ENCODE data around the gene SLC24A3.

The SLC24A3 gene

DNA sequence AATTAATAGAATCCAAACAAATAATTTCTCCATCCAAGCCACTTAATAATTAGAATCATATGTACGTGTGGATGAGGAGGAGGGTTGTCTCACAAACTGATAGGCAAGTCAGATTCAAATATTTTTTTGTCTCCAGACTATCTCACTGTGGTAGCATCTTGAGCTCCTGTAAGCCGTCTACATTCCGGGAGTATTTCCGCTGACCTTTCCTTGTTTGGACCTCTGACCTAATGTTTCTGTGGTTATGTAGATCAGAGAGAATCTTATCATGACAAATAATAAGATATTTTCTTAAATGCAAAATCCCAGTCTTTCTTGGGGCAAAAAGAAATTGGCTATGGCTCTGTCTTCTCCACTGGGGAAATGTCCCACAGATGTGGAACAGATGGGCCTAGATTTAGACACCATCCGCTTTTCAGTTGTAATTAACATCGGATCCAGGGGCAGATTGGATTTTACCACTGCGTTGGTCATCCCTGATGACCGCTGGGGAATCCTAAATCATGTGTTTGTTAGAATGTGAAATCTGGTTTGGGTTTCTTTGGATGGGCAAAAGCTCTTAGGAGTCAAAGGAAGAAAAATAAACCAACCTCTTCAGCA, 348.5 kb downstream of the SLC24A3 start:
- DNase-seq = no peak

DNA sequence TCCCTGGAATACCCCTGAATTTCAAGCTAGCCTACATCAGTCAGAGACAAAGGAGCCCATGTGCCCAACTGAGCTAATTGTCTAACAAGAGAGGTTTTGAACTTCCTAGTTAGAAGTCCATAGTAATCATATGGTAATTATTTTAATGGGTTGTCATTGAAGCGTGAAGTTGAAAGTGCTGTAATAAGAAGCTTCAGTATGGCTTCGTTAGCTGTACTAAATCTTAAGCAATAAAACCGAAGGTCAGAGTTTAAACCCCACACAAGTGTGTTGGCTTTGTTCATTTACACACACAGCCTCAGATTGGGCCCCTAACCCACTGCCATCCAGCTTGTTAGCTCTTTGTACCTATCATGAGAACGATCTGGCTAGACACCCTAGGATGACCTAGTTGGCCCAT, 350.0 kb downstream of the SLC24A3 start:
- DNase-seq = no peak

DNA sequence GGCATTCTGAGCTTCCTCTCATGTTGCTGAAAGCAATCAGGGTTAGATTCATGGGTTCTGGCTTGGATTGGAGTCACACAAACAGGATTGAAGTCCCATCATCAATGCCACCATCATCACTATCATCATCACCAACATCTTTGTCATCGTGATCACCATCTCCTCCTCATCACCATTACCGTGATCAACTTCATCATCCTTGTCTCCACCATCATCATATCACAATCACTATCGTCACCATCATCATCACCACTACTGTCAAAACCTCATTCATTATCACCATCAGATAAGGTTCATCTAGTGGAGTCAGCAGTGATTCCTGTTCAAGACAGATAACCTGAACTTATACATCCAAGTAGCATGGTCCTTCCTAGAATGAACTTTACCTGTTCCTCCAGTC, 351.8 kb downstream of the SLC24A3 start:
- no peak for DNase-seq

DNA sequence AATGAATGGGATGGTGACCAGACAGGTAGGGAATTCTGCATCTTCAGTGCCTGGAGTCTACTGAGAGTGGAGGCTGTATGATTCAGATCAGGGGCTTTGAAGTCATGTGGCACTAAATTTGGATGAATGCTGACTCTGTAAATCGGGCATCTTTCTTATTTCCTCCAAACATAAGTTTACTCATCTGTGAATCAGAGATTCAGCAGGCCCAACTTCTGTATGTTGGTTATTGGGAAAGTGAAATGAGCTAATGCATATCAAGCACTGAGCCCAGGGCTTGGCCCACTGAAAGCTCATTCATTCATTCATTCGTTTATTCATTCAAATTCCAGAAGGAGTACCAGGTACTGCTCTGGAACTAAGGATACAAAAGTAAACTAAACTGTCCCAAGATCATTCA, 353.3 kb downstream of the SLC24A3 start:
- no peak for DNase-seq

DNA sequence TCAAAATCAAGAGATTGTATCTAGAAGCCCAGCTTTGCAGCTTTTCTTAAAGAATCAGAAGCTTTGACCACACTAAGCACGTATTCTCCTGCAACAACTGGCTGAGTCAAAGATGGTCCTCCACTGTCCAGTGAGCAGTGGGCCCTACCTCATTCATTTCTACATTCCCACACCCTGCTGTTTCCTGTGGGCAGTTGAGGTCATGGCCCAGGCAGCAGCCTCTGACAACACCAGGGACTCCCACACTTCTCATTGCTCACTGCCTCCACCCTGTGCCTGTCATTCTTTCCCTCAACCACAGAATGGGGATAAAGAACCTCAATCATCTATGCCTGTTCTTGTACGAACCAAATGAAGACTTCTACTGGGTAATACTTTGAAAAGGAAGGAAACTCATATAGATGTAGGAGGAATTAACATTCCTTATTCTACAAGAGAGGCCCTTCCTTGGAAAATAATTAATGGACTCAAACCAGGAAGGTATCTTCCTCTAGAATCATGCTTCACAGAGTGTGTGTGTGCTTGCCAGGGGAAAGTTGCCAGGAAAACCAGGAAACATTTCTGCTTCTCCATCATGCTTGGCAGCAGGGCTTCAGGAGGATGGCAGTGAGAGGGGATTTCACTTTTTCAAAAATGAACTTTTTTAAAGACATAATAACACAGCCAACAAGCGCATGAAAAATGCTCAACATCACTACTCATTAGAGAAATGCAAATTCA, 353.9 kb downstream of the SLC24A3 start:
- DNase-seq = no peak

DNA sequence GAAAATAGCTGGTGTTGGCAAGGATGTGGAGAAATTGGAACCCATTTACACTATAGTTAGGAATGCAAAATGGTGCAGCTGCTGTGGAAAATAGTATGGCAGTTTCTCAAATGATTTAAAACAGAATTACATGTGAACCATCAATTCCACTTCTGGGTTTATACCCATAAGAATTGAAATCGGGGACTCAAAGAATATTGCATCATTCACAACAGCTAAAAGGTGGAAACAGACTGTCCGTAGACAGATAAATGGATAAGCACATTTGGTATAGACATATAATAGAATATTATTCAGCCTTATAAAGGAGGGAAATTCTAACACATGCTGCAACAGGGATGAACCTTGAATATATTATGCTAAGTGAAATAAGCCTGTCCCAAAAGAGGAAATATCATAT, 355.7 kb downstream of the SLC24A3 start:
- no peak for DNase-seq

DNA sequence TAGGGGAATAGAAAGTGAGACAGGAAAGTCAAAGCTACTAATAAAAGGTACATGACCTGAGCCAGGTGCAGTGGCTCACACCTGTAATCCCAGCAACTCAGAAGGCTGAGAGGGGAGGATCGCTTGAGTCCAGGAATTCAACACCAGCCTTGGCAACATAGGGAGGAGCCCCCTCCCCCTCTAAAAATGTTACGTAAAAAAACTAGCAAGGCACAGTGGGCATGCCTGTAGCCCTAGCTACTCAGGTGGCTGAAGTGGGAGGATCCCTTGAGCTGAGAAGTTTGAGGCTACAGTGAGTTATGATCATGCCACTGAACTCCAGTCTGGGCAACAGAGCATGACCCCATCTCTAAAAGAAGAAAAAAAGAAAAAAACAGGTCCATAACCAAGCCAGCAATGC, 359.6 kb downstream of the SLC24A3 start:
- DNase-seq = no peak

DNA sequence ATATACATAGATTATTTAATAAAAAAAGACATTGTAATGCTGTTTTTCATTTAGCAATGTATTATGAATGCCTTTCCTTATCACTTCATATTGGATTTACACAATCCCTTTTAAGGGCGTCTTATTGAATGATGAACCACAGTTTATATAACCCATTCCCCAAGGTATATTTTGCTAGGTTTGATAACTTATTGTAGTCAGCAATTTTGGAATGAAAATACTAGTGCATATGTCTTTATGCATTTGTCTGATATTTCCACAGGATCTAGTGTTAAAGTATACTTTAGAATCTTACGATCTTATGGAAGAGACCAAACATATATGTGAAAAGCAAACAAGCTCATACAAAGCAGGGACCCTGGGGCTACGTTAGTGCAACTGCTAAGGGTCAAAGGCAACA, 365.2 kb downstream of the SLC24A3 start:
- DNase-seq = no peak

DNA sequence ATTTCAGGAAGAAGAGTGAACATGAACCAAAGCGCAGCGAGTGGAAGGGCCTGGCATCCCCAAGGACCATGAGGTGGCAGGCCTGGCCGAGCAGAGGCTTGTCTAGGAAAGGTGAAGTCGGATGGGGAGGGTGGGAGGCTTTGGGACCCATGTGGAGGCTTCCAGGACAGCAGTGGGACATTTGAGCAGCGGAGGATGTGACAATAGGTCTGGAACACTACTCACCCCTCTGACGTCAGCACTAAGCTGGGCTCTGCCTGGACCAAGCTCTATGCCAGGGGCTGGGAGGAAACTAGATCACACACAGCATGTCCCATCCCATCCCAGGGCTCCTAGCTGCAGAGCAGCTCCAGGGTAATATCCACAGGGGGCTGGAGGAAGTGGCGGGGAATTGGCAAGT, 370.3 kb downstream of the SLC24A3 start:
- DNase-seq = no peak

DNA sequence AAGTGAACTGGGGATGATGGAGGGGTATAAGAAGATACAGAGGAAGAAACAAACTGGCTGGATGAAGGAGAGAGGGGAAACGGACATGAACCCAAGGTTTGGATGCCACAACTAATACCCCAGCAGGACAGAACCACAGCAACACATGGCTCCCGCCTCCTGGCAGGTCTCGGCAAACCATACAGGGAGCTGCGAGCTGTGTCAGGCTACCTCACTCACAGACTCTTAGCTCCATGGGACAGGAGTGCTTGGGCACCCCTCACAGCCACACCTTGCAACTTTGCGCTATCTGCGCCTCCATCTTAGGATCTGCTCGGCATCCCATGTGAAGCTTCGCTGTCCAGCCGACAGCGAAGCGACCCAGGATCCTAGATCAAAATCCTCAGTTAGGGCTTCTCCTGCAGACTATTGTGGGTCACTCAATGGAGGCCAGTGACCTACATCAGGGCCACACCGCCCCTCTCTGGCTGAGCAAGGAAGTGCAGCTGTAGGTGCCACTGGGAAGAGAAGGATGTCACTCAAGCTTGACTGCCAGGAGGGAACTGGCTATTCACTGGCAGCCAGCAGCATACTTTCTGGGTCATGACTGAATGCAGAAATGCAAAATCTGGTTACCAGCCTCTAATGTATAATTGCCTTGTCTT, 371.2 kb downstream of the SLC24A3 start:
- DNase-seq = no peak

DNA sequence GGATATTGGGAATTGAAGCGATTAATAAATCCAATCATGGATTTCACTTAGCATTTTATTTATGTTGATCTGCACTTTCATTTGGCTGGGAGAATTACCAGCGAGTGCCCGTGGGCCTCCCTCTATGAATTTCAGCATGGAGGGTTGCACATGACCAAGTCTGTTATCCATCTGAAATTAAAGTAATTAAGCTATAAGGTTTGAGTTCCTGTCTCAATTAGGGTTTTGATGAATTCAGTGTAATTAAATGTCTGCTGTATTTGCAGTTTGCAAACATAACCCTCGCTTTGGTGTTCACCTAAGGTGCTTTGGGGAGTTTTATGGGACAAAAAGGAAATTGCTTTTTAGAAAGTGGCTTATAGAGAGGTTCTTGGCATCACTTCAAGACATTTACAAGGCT, 375.8 kb downstream of the SLC24A3 start:
- DNase-seq = no peak

DNA sequence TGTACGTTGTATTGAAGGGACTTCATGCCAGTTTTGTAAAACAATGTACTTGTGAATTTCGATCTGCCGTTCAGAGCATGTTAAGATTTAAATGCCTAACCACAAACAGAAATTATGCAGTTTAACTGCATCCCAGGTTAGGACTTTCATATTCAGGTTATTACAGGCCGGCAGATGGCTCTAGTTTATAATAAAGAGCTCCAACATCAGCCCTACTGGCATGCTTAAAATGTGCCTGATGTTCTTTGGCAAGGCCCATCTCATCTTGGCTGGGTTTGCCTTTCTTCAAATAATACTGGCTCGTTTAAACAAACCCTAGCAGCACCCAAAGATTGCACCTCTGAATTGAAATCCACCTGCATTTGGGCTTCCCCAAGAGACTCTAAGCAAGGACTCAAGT, 376.3 kb downstream of the SLC24A3 start:
- no peak for DNase-seq

DNA sequence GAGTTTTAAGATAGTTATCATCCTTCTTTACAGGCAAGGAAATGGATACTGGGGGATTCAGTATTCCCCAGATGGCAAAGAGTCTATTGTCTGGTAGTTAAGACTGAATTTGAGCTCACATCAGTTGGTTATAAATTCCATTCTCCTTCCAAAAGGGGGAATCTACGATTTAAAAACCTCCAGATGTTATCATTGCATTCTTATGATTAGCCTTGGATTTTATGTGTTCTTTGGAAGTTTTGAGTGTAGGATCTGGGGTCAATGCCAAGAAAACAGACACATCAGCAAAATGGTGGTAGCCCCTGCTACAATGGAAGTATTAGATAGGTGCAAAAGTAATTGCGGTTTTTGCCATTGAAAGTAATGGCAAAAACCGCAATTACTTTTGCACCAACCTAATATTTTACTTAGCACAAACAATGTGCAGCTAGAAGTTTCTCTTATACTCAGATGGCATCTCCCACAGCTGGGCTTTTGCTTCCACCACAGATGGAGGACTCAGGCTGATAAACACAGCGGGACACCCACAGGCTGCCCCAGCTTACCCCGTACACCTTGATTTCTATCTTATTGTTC, 377.4 kb downstream of the SLC24A3 start:
- DNase-seq = no peak

DNA sequence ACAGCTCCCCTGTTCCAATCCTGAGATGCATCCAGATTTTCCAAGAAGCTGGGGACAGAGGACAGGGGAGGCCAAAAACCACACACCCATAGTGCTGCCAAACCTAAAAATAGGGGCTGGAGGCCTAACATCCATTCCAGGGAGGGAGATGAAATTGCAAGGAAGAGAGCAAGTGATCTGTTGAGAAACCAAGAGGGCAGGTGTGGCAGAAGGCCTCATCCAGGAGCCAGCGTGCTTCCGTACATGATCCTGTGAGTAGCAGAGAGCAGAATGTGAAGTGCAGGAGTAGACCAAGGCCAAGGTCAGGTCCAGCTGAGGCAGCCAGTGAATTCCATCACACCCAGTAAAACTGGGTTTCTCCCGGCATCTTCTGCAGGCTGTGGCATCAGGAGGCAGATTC, 377.9 kb downstream of the SLC24A3 start:
- DNase-seq = no peak

DNA sequence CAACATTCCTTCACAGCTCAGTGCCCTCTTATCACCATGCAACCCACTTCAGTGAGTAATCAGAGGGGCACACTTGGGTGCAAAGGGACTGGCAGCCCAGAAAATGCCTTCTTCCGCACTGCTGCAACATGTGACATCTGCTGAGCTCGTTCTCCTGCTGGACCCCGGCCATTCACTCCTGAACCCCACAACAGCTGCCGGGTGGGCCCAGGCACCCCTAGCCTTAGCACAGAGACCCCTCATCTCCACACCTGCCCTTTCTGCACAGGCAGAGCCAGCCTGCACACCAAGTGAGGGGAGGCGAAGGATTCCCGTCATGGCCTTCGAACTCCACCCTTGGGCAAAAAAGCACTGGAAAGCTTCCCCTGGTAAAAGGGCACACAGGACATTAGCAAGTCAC, 381.3 kb downstream of the SLC24A3 start:
- DNase-seq = no peak

DNA sequence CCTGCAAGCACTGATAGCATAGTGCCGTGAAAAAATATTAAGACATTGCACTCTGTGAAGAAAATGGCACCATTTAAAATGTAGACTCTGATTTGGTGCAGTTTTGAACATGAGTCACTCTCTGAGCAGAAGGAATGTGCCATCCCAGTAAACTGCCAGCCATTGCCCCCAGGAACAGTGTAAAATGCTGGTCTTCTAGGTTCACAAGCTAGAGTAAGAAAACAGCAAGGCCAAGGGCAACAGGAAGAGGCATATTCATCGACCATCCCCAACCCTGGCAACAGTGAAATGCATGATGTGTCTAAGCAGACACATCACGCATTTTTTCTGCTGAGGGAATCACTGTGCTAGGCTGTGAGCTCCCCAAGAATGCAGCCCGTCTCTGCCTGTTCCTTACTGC, 382.5 kb downstream of the SLC24A3 start:
- no peak for DNase-seq

DNA sequence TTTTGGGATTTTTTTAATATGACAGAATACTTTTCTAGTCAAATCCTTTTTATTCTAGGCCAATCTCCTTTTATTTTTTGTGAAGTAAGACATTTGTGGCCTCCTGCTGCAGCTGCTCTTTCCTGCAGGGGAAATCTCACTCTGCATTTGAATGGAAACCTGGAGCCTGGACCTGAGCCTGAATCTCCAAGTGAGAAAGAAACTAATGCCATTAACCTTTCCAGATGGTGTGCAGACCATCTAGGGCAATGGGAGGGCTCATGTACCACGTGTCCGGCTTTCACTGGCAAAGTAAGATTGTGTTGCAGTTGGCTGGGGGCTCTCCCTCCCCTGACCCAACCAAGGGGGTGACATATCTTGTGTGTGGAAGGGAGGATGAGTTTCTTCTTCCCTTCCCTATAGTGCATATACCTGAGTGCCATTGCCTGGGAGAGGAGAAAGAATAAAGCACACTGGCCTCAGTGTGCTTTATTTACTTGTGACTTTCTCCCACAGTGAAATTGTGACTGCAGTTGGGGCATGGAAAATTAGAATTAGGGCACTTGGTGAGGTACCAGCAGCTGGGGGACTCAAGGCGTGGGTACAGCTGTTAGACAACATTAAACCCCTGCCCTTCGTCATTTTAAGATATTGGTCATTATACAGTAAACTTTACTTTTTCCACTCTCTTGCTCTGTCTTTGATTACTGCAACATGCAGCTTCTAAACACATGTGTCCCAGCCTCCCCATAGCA, 385.8 kb downstream of the SLC24A3 start:
- DNase-seq = no peak

DNA sequence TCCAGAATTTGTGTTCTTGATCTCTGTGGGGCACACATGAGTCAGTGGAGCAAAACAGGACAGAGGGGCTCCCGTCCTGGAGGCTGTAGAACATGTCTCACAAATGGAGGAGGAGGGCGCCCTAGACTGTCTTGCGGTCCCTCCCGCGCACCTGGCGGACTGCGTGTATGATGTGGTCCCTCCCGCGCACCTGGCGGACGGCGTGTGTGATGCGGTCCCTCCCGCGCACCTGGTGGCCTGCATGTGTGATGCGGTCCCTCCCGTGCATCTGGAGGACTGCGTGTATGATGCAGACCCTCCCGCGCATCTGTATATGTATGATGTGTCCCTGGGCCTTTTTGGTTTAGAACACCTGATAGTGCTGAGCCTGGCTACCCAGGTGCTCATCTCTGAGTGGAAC, 386.8 kb downstream of the SLC24A3 start:
- DNase-seq = no peak

DNA sequence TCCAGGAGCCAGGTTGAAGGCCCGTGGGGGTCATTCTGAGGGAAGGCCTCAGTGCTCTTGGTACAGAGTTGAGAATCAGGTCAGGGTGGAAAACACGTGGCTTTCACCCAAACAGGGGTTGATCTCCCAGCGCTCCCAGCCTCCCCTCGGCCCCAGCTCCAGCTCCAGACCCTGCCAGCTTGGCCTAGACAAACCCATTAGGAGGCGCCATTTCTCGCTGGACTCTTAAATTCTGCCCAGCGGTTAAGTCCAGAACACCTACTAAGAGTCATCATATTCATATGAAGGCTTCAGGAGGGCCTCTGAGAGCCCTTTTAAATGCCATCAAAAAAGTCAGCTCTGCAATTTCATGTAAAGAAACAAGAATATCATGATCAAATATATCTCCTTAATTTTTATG, 387.6 kb downstream of the SLC24A3 start:
- DNase-seq = no peak

DNA sequence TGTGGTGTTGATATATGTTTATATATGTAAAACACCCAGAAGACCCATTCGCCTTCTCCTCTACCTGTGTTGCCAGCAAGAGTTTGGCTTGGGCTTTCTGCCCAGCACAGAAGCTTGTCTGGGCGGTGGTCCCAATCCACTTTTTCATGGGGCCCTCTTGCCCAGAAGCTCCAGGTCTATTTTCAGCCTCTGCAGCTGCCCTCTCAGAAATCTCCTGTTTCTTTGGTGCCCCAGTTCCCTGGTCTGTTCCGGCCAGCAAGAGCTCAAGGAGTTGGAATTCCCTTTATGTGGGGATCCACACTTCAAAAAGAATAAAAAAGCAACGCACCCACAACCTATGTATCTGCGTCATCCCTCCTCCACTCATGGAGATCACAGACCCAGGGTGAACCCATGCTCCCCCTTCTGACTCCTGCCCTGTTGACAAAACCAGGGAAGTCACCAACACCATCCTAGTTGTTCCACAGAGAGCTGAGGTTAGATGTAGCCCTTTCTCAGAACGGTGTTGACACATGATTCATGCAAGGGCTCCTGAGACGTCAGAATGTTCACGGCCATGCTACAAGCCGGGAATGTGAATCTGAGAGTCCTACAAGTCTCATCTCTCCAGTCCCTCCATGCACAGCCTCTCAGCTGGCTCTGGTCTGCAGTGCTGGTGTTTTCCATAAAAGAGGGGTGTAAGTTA, 388.8 kb downstream of the SLC24A3 start:
- no peak for DNase-seq

DNA sequence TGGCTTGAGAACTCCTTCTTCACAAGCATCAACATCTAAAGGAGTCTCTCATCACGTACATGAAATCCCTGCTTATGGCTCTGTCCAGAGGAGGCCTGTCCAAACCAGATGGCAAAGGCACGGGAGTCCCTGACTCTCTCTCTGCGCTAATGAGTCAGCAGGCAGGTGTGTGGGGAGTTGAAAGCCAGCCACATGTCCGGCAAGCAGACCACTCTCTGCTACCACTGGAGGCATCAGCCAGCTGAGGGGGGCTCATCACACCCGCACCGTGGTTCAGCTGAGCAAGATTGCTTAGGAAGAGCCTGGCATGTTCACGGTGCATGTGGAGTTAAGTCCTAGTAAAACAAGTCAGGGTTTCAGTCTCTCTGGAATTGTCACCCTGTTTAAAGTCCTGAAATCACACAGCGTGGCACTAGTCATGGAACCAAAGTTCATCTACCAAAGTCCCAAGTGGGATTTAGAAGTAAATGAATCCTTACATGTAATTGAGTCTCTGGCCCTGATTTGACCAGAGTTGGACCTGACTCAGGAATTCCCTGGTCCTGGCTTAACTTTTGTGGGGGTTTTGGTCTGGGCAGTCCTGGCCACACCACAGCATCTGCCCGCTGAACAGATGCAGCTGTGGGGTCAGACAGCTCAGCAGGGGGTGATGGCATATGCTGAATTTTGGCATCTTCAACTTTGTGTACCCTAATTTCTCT, 390.4 kb downstream of the SLC24A3 start:
- DNase-seq = no peak

DNA sequence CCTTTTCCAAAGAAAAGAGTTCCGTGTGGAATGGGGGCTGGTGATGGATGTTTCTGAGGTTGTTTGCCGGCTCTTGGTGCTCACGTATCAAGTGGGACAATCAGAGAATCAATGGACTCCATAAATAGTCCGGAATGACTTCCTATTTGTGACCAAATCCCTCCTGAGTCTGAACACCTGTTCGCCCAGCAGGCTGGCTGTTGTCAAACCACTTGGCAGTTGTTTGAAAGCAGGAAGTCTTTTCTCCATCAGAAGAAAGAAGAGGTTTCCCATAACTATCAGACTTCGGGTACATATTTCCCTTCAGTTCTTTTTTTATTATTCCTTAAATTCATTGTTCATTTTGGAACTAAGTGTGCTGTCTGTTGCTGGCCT, 390.9 kb downstream of the SLC24A3 start:
- DNase-seq = no peak

Data from Kasumi-1 (cell line).